HG02884 (cell line): ENCODE measurements around the gene ZNF275.
"Not testable (repeated sequence)": the region's sequence is repeated elsewhere in the genome, so short reads cannot be mapped to it uniquely, and the experiment has no call there.

ENCODE experiments used
- ATAC-seq: cut with Tn5 transposase; IDR thresholded peaks from one replicate; pipeline ENCODE4 v1.9.1; 2021; ENCODE audit warnings: mild to moderate bottlenecking, moderate library complexity; ENCODE audit not compliant: unreplicated experiment

ZNF275 gene, protein sequence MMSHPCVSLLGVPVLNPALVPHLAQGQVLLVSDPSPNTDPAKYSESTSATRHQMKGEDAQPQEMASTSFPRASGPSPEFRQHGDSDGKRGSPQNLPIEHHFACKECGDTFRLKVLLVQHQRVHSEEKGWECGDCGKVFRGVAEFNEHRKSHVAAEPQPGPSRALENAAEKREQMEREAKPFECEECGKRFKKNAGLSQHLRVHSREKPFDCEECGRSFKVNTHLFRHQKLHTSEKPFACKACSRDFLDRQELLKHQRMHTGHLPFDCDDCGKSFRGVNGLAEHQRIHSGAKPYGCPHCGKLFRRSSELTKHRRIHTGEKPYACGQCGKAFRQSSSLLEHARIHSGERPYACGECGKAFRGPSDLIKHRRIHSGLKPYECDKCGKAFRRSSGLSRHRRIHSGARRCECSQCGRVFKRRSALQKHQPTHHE

GRCh38 chrX:153333821-153334653 lies at the start of gene ZNF275:
Gene ZNF275, plus strand, starts transcription at chrX:153334153. Its CDS starts 2,527 bp downstream, at chrX:153336680.
- peak; percentile 74 for ATAC-seq

- not testable (repeated sequence) for ATAC-seq
Observed at GRCh38 chrX:153285678-153286077, 48.3 kb upstream of the ZNF275 start.

- not testable (repeated sequence) for ATAC-seq
Observed at GRCh38 chrX:153288807-153289206, 45.1 kb upstream of the ZNF275 start.

- not testable (repeated sequence) for ATAC-seq
Observed at GRCh38 chrX:153293485-153294071, 40.4 kb upstream of the ZNF275 start.

DNA sequence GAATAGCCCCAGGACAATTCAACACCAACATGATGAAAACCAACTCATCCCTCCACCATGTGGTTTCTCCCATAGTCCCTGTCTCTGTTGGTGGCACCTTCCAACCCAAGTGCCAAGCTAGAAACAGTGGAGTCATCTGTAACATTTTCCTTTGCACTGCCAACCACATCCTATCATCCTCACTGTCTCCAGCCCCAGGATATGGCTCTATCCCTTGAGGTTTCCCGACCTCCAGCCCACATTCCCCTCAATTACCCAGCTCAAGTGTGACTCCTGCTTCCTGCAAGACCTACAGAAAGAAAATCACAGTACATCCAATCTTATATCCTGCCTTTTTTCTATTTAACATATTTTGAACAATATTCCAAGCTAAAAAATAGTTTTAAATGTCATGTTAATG lies 36.6 kb upstream of the ZNF275 start:
- ATAC-seq, result no peak

- ATAC-seq, result no peak
Observed at GRCh38 chrX:153299855-153300254, 34.1 kb upstream of the ZNF275 start.

DNA sequence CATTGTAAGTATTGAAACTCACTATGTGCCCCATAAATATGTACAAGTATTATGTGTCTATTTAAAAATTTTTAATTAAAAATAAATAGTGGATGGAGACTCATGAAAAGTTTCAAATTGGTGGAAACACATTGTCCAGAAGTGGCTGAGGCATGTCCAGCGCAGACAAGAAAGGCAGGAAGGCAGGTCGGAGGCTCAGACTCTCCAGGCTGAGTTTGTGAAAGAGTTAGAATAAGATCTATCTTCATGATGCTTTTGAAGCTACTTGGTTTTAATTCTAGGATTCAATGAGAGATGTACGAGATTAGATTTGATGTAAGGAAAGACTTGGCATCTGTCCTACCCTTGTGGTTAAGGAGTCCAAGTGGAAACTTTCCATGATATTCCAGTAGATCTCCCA lies 32.2 kb upstream of the ZNF275 start:
- ATAC-seq, result no peak

- no peak for ATAC-seq
Observed at GRCh38 chrX:153302796-153303195, 31.2 kb upstream of the ZNF275 start.

DNA sequence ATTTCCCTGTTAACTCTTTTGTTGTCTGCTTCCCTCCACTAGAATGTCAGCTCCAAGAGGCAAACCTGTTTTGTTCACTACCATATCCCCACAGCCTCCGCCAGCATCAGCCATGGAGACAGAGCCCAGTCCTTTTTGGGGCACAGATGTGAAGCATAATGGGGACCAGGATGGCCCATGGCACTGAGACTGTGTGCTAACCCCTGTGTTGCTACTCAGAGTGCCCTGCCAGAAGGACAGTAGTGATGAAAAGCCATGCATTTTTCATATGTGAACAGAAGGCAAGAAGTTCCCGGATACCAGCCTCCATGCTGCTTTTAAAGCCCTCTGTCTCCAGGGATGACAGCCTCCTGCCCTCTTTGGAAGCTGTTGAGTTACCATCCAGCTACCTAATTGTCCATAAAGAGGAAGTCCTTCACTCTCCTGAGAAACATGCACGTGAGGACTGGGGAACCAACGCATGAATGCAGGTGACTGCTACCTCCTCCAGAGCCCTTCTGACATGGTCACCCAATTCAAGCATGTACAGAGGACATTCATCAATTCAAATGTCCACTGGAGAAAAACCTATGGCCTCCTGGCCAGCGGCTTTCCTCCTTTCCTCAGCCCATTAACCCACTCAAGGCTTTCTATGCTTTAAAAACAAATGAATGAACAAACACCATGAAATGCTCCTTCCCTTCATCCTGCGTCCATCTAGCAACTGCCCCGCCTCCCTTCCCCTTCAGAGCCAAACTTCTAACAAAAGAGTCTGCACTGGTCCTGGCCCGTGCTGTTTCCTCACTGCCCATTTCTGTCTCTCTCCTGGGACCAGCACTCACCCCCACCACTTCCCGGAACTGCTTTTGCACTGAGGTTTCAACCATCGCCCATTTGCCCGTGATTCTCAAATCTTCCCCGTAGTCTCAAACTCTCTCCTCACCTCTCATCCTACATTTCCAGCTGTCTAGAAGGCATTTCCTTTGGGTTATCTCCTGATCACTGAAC lies 30.4 kb upstream of the ZNF275 start:
- ATAC-seq, result no peak

GRCh38 chrX:153304988-153305736 lies 28.8 kb upstream of the ZNF275 start:
- no peak for ATAC-seq

GRCh38 chrX:153305972-153306371 lies 28.0 kb upstream of the ZNF275 start:
- ATAC-seq, result no peak

DNA sequence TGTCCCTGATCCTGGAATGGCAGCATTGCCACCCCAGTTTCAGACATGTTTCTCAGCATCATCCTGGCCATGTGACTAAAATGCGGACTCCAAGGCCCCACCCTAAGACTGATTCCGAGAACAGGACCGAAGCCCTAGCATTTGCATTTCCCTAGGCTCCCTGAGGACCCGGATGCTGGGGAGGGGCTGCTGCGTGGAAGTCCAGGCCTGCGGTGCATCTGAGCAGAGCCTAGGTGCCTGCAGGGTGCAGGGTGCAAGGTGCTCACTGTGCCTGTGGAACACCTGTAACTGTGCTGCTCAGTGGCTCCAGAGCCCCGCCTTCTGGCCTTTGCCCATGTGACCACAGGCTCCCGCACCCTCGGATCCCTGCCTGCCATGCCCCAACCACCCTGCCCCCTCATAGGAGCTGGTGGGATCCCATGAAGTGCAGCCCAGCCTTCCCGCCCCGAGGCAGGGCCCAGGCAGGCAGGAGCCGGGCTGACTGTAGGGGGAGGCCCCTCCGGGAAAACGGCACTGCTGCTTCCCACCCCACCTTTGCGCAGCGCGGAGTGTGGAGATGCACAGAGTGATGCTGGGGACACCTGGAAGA lies 27.3 kb upstream of the ZNF275 start:
- ATAC-seq, result no peak

GRCh38 chrX:153307276-153308178 lies 26.4 kb upstream of the ZNF275 start:
- ATAC-seq, result no peak

- ATAC-seq, result no peak
Observed at GRCh38 chrX:153310901-153311300, 23.1 kb upstream of the ZNF275 start.

- ATAC-seq, result no peak
Observed at GRCh38 chrX:153312041-153312440, 21.9 kb upstream of the ZNF275 start.

- ATAC-seq, result no peak
Observed at GRCh38 chrX:153312842-153313241, 21.1 kb upstream of the ZNF275 start.

- ATAC-seq, result no peak
Observed at GRCh38 chrX:153317306-153317705, 16.6 kb upstream of the ZNF275 start.
